IMR-90 (cell line): ENCODE measurements around the gene RAB28. TPM values are rescaled to one million over a fixed set of nuclear protein-coding genes. Genes with fewer than 3 reads are reported as not detected.

Experiments
- ATAC-seq: fragments of 200-7000 bp; cut with Tn5 transposase; 2 replicates; pipeline ENCODE4 v1.9.1; 2020; ENCODE audit warnings: low read depth, mild to moderate bottlenecking, moderate library complexity
- BruUV-seq: library from RNA; stranded (reverse); fragments of 400-500 nt; replicated peaks from 2 replicates; lab custom pipeline; 2021; lab: Mats Ljungman, UMichigan
- CTCF ChIA-PET: fragments of 300-600 bp; formaldehyde crosslinking; extraction: SDS; loops from one replicate; lab custom pipeline; 2021; ENCODE audit warnings: antibody characterized with exemption; lab: Yijun Ruan, JAX
- POLR2A ChIA-PET: fragments of 300-600 bp; sonication (Branson Sonifier 250); formaldehyde crosslinking; loops from one replicate; lab custom pipeline; 2022; ENCODE audit warnings: antibody characterized with exemption; ENCODE audit not compliant: unreplicated experiment; lab: Charles Lee
- DNase-seq: peaks from one replicate; pipeline ENCODE4 v3.0.0; 2013
- H2AFZ ChIP-seq: replicated peaks from 2 replicates; pipeline ENCODE3; 2013; ENCODE audit warnings: low read length, mild to moderate bottlenecking; ENCODE audit not compliant: poor library complexity
- H2AK5ac ChIP-seq: 2 replicates; pipeline ENCODE4 v1.6.1; 2013; ENCODE audit warnings: low read depth, low read length, inconsistent platforms
- H2AK9ac ChIP-seq: replicated peaks from 2 replicates; pipeline ENCODE3; 2013; ENCODE audit warnings: mild to moderate bottlenecking, low read depth, low read length, moderate library complexity; ENCODE audit not compliant: poor library complexity
- H2BK120ac ChIP-seq: 2 replicates; pipeline ENCODE4 v1.6.1; 2013; ENCODE audit warnings: low read depth, low read length, inconsistent platforms
- H2BK15ac ChIP-seq: 3 replicates; pipeline ENCODE4 v1.6.1; 2013; ENCODE audit warnings: low read depth, low read length, inconsistent platforms
- H2BK20ac ChIP-seq: 2 replicates; pipeline ENCODE4 v1.6.1; 2013; ENCODE audit warnings: low read depth, mild to moderate bottlenecking, inconsistent platforms, low read length, moderate library complexity
- H2BK5ac ChIP-seq: 2 replicates; pipeline ENCODE4 v1.6.1; 2013; ENCODE audit warnings: mild to moderate bottlenecking, low read depth, low read length, inconsistent platforms; ENCODE audit not compliant: poor library complexity, severe bottlenecking
- H3K14ac ChIP-seq: replicated peaks from 2 replicates; pipeline ENCODE4 v1.6.1; 2013; ENCODE audit warnings: low read depth, low read length, inconsistent platforms
- H3K18ac ChIP-seq: 2 replicates; pipeline ENCODE4 v1.6.1; 2013; ENCODE audit warnings: low read depth, low read length, control low read depth
- H3K23ac ChIP-seq: 2 replicates; pipeline ENCODE4 v1.6.1; 2013; ENCODE audit warnings: low read depth, low read length, inconsistent platforms
- H3K27ac ChIP-seq: 2 replicates; pipeline ENCODE4 v1.5.1; 2013; ENCODE audit warnings: mild to moderate bottlenecking, control low read depth, low read length; ENCODE audit not compliant: insufficient read depth
- H3K27me3 ChIP-seq: 2 replicates; pipeline ENCODE4 v1.6.1; 2013; ENCODE audit warnings: low read length; ENCODE audit not compliant: control insufficient read depth, insufficient read depth
- H3K36me3 ChIP-seq: 2 replicates; pipeline ENCODE4 v1.6.1; 2013; ENCODE audit warnings: low read length, mixed read lengths; ENCODE audit not compliant: control insufficient read depth, insufficient read depth
- H3K4ac ChIP-seq: 2 replicates; pipeline ENCODE4 v1.6.1; 2013; ENCODE audit warnings: low read depth, low read length, inconsistent platforms
- H3K4me1 ChIP-seq: 2 replicates; pipeline ENCODE4 v1.6.1; 2013; ENCODE audit warnings: low read length, mixed read lengths; ENCODE audit not compliant: control insufficient read depth, insufficient read depth
- H3K4me2 ChIP-seq: 2 replicates; pipeline ENCODE4 v1.6.1; 2013; ENCODE audit warnings: low read depth, mild to moderate bottlenecking, control low read depth, low read length, moderate library complexity
- H3K4me3 ChIP-seq: 2 replicates; pipeline ENCODE4 v1.5.1; 2013; ENCODE audit warnings: low read depth, mild to moderate bottlenecking, control low read depth, low read length, moderate library complexity; ENCODE audit not compliant: insufficient read depth
- H3K56ac ChIP-seq: 2 replicates; pipeline ENCODE4 v1.6.1; 2013; ENCODE audit warnings: low read length, inconsistent platforms; ENCODE audit not compliant: insufficient read depth; ENCODE audit errors: extremely low read depth
- H3K79me1 ChIP-seq, 2 experiments: 2 replicates each; pipeline ENCODE4 v1.6.1; 2013; ENCODE audit warnings: low read length in 2 of 2, inconsistent platforms in 1 of 2, low read depth in 1 of 2
- H3K9ac ChIP-seq: 2 replicates; pipeline ENCODE4 v1.6.1; 2013; ENCODE audit warnings: low read depth, low read length, control low read depth
- H3K9me1 ChIP-seq: 2 replicates; pipeline ENCODE4 v1.6.1; 2013; ENCODE audit warnings: low read length, inconsistent platforms; ENCODE audit not compliant: insufficient read depth
- H3K9me3 ChIP-seq: 2 replicates; pipeline ENCODE4 v1.6.1; 2013; ENCODE audit warnings: low read length; ENCODE audit not compliant: control insufficient read depth, insufficient read depth
- H4K20me1 ChIP-seq: 2 replicates; pipeline ENCODE4 v1.6.1; 2013; ENCODE audit warnings: low read length, inconsistent platforms; ENCODE audit not compliant: insufficient read depth
- H4K5ac ChIP-seq: 2 replicates; pipeline ENCODE4 v1.6.1; 2013; ENCODE audit warnings: mild to moderate bottlenecking, low read depth, low read length, control low read depth
- H4K8ac ChIP-seq, 2 experiments: 2 replicates each; pipeline ENCODE4 v1.6.1; 2013; ENCODE audit warnings: low read depth in 2 of 2, low read length in 2 of 2, control low read depth in 1 of 2, inconsistent platforms in 1 of 2
- H4K91ac ChIP-seq: 2 replicates; pipeline ENCODE4 v1.6.1; 2013; ENCODE audit warnings: low read depth, low read length, inconsistent platforms; ENCODE audit not compliant: insufficient read depth
- BHLHE40 ChIP-seq: fragments of 150-350 bp; IDR thresholded peaks from 2 replicates; pipeline ENCODE4 v1.6.1; 2016; ENCODE audit warnings: mild to moderate bottlenecking, low read depth, low read length
- CEBPB ChIP-seq: IDR thresholded peaks from 2 replicates; pipeline ENCODE4 v1.6.1; 2012; ENCODE audit warnings: low read depth, low read length, improper control_type of control experiment
- MAFK ChIP-seq: IDR thresholded peaks from 2 replicates; pipeline ENCODE4 v1.6.1; 2012; ENCODE audit warnings: low read depth, low read length, improper control_type of control experiment
- MAZ ChIP-seq: IDR thresholded peaks from 2 replicates; pipeline ENCODE4 v1.6.1; 2012; ENCODE audit warnings: low read depth, mild to moderate bottlenecking, low read length, improper control_type of control experiment, moderate library complexity, borderline replicate concordance
- MXI1 ChIP-seq: IDR thresholded peaks from 2 replicates; pipeline ENCODE4 v1.6.1; 2012; ENCODE audit warnings: low read depth, mild to moderate bottlenecking, low read length, moderate library complexity, borderline replicate concordance
- POLR2A ChIP-seq: IDR thresholded peaks from 2 replicates; pipeline ENCODE4 v1.6.1; 2012; ENCODE audit warnings: mild to moderate bottlenecking, low read depth, low read length
- RAD21 ChIP-seq: IDR thresholded peaks from 2 replicates; pipeline ENCODE4 v1.6.1; 2012; ENCODE audit warnings: low read length, improper control_type of control experiment
- RCOR1 ChIP-seq: IDR thresholded peaks from 2 replicates; pipeline ENCODE4 v1.6.1; 2012; ENCODE audit warnings: mild to moderate bottlenecking, low read length, improper control_type of control experiment; ENCODE audit not compliant: insufficient replicate concordance
- USF2 ChIP-seq: fragments of 150-350 bp; IDR thresholded peaks from 2 replicates; pipeline ENCODE4 v1.6.1; 2017; ENCODE audit warnings: mild to moderate bottlenecking, antibody characterized with exemption, low read length, low read depth
- WGBS, 2 experiments: methylation state at CpG; one replicate each; pipeline versions ENCODE4 v1.1.5 to v1.1.7; 2013; ENCODE audit warnings: missing lambda C conversion rate in 2 of 2; ENCODE audit not compliant: insufficient read length in 1 of 2; ENCODE audit errors: extremely low coverage in 2 of 2; 5-methylcytosine and 5-hydroxymethylcytosine counted together
- dilution Hi-C: fragments of 300-500 bp; cut with HindIII; formaldehyde crosslinking; loops from one replicate; pipeline ENCODE4 v1.14.3; 2018; ENCODE audit warnings: low sequenced_read_pairs; ENCODE audit not compliant: unreplicated experiment
- in situ Hi-C: fragments of 300-500 bp; cut with MboI; formaldehyde crosslinking; loops from 3 replicates; pipeline ENCODE4 v1.14.3; 2019; ENCODE audit warnings: low sequenced_read_pairs, inconsistent platforms, mixed read lengths
- intact Hi-C: fragments of 100-400 bp; cut with micrococcal nuclease; formaldehyde crosslinking; loops from 2 replicates; pipeline ENCODE4 v1.10.0; 2022
- polyA plus RNA-seq, 3 experiments: library from polyadenylated mRNA; depleted of rRNA; stranded (reverse); fragments of >200 nt; gene quantifications; 2 replicates each; pipeline ENCODE4 v1.2.3, GENCODE V29; 2012; ENCODE audit warnings: low replicate concordance in 1 of 3
- total RNA-seq: library from RNA; depleted of rRNA; stranded (reverse); fragments of >200 nt; gene quantifications from 2 replicates; pipeline ENCODE4 v1.2.3, GENCODE V29; 2012
- TF ChIP-seq, protein P1 (sequence below): conservative IDR thresholded peaks from 2 replicates; pipeline ENCODE4 v1.5.1; 2012; ENCODE audit warnings: mild to moderate bottlenecking, low read depth, low read length, improper control_type of control experiment
- TF ChIP-seq, protein P2 (sequence below): fragments of 150-350 bp; IDR thresholded peaks from 2 replicates; pipeline ENCODE4 v1.6.1; 2016; ENCODE audit warnings: low read depth, mild to moderate bottlenecking, low read length, moderate library complexity, borderline replicate concordance

The RAB28 gene
- total and polyA plus RNA-seq, 2 of the 4 experiments (the other 2 are of a cell fraction), result 7.5 to 10.8 TPM

- TF ChIP-seq USF2, result no peak
Observed at GRCh38 chr4:13526658-13527057, 42.5 kb upstream of the RAB28 start (continued).

- Histone ChIP-seq H2BK20ac (no peak overlapping the region), H3K9ac (no peak overlapping the region), H3K23ac (no peak overlapping the region), H3K27me3 (peaks cover 92% of the 10 kb centered on the region), H2BK5ac (no peak overlapping the region), H2AFZ (no peak overlapping the region), H4K91ac (no peak overlapping the region), H3K18ac (no peak overlapping the region), H3K4ac (no peak overlapping the region), H3K4me3 (no peak overlapping the region), H3K4me1 (no peaks in the 10 kb centered on the region), H4K5ac (no peak overlapping the region), H3K79me1 (no peaks in the 10 kb centered on the region), H3K4me2 (no peak overlapping the region), H3K9me3 (peaks cover 17% of the 10 kb centered on the region), H2AK9ac (no peak overlapping the region), H4K8ac (no peak overlapping the region), H3K14ac (no peak overlapping the region), H2BK15ac (no peak overlapping the region), H3K27ac (no peak overlapping the region), H2AK5ac (no peak overlapping the region), H4K20me1 (no peaks in the 10 kb centered on the region; the same call in 1 of the 2 replicates), H3K9me1 (no peaks in the 10 kb centered on the region), H3K36me3 (no peaks in the 10 kb centered on the region), H3K56ac (no peak overlapping the region), H2BK120ac (no peak overlapping the region)
- ATAC-seq (no peak), DNase-seq (no peak)
- POLR2A ChIA-PET, result interaction anchor here (0.5 kb wide), 1 partner anchor 18 kb away, joined by 4 read pairs; the partner anchor contains the start of gene NKX3-2
- no TSS peak for BruUV-seq
- intact Hi-C loops (no loop called here), in situ Hi-C loops (no loop called here), dilution Hi-C loops (no loop called here)
- no CpG with 5 or more reads among the region's 4 CpGs for WGBS, 2 experiments
- CTCF ChIA-PET, result interaction anchor here (0.7 to 0.8 kb wide), 2 partner anchors 12 to 23 kb away, joined by 3 to 5 read pairs; no protein-coding TSS in a partner anchor
- TF ChIP-seq MXI1 (no peak), MAZ (no peak), POLR2A (no peak), MAFK (no peak), RCOR1 (no peak), BHLHE40 (no peak), CEBPB (no peak), RAD21 (no peak), USF2 (no peak)
- TF ChIP-seq, protein P1, sequence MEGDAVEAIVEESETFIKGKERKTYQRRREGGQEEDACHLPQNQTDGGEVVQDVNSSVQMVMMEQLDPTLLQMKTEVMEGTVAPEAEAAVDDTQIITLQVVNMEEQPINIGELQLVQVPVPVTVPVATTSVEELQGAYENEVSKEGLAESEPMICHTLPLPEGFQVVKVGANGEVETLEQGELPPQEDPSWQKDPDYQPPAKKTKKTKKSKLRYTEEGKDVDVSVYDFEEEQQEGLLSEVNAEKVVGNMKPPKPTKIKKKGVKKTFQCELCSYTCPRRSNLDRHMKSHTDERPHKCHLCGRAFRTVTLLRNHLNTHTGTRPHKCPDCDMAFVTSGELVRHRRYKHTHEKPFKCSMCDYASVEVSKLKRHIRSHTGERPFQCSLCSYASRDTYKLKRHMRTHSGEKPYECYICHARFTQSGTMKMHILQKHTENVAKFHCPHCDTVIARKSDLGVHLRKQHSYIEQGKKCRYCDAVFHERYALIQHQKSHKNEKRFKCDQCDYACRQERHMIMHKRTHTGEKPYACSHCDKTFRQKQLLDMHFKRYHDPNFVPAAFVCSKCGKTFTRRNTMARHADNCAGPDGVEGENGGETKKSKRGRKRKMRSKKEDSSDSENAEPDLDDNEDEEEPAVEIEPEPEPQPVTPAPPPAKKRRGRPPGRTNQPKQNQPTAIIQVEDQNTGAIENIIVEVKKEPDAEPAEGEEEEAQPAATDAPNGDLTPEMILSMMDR, result no peak
- TF ChIP-seq, protein P2, sequence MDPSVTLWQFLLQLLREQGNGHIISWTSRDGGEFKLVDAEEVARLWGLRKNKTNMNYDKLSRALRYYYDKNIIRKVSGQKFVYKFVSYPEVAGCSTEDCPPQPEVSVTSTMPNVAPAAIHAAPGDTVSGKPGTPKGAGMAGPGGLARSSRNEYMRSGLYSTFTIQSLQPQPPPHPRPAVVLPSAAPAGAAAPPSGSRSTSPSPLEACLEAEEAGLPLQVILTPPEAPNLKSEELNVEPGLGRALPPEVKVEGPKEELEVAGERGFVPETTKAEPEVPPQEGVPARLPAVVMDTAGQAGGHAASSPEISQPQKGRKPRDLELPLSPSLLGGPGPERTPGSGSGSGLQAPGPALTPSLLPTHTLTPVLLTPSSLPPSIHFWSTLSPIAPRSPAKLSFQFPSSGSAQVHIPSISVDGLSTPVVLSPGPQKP, result no peak
Observed at GRCh38 chr4:13525606-13526281, 41.6 kb upstream of the RAB28 start.
